Neural cell (in vitro differentiated cells): Measurements from ENCODE around the gene ZNHIT2.

ENCODE experiments used
- EP300 ChIP-seq: fragments of 450-650 bp; conservative IDR thresholded peaks from 2 replicates; pipeline ENCODE4 v1.6.1; 2014; ENCODE audit warnings: antibody characterized with exemption, mild to moderate bottlenecking, moderate library complexity; ENCODE audit not compliant: poor library complexity, severe bottlenecking
- EZH2 ChIP-seq: fragments of 200-600, 300-800 bp; shearing (Covaris generic), sonication (generic); IDR thresholded peaks from 2 replicates; pipeline ENCODE4 v1.6.1; 2014; ENCODE audit warnings: antibody characterized with exemption, low read length, borderline replicate concordance, mild to moderate bottlenecking; ENCODE audit not compliant: insufficient read depth, poor library complexity, severe bottlenecking
- MXI1 ChIP-seq: fragments of 450-650 bp; conservative IDR thresholded peaks from 2 replicates; pipeline ENCODE4 v1.6.1; 2014; ENCODE audit warnings: antibody characterized with exemption, mild to moderate bottlenecking; ENCODE audit not compliant: poor library complexity, severe bottlenecking
- POLR2AphosphoS5 ChIP-seq: IDR thresholded peaks from 2 replicates; pipeline ENCODE4 v1.6.1; 2012
- RAD21 ChIP-seq: fragments of 450-650 bp; conservative IDR thresholded peaks from 2 replicates; pipeline ENCODE4 v1.6.1; 2014; ENCODE audit warnings: antibody characterized with exemption, mild to moderate bottlenecking, moderate library complexity
- SMC3 ChIP-seq: fragments of 450-650 bp; conservative IDR thresholded peaks from 2 replicates; pipeline ENCODE4 v1.6.1; 2014; ENCODE audit warnings: antibody characterized with exemption, mild to moderate bottlenecking, moderate library complexity; ENCODE audit not compliant: poor library complexity
- TAF1 ChIP-seq: IDR thresholded peaks from 2 replicates; pipeline ENCODE4 v1.6.1; 2012; ENCODE audit warnings: low read depth
- TF ChIP-seq, protein P1 (sequence below): fragments of 450-650 bp; IDR thresholded peaks from 2 replicates; pipeline ENCODE4 v1.5.1; 2014; ENCODE audit warnings: antibody characterized with exemption, mild to moderate bottlenecking, moderate library complexity; ENCODE audit not compliant: poor library complexity, severe bottlenecking

DNA sequence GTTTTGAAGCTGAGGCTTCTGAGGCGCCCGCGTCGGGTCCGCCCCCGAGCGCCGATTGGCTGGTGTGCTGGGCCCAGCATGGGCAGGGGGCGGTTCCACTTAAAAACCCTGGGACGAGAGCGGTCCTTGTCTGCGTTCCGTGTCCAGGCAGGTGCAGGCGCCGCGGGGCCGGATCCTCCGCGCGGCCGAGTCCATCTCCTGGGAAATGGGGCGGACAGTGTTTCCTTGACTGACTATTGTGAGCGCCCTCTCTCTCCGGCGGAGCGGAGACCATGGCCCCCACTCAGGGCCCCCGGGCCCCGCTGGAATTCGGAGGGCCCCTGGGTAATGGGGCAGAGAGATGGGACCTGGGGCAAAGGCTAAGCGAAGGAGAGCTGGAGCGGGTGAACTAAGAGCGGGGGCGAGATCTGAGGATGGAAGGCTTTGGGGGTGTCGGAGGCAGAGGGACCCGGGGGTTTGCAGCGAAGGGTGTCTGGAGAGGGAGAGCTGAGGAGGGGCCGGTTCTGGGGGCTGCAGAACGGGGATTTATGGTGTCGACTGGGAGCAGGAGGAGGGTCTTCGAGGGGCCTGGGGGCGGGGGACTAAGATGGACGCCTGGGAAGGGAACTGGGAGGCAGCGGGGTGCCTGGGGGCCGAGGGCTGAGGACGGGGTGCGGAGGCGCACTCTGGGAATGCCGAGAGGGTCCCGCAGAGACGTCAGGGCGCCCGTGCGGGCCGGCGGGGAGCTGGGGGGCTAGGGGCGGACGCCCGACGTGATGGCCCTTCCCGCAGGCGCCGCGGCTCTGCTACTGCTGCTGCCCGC is 5.6 kb downstream of the ZNHIT2 start, which contains the start of gene TM7SF2:
- TF ChIP-seq EZH2 (no peak), TAF1 (peak; percentile 93), POLR2AphosphoS5 (peak; percentile 99), MXI1 (peak; percentile 65), RAD21 (no peak), SMC3 (no peak), EP300 (peak; percentile 36)
- TF ChIP-seq, protein P1, sequence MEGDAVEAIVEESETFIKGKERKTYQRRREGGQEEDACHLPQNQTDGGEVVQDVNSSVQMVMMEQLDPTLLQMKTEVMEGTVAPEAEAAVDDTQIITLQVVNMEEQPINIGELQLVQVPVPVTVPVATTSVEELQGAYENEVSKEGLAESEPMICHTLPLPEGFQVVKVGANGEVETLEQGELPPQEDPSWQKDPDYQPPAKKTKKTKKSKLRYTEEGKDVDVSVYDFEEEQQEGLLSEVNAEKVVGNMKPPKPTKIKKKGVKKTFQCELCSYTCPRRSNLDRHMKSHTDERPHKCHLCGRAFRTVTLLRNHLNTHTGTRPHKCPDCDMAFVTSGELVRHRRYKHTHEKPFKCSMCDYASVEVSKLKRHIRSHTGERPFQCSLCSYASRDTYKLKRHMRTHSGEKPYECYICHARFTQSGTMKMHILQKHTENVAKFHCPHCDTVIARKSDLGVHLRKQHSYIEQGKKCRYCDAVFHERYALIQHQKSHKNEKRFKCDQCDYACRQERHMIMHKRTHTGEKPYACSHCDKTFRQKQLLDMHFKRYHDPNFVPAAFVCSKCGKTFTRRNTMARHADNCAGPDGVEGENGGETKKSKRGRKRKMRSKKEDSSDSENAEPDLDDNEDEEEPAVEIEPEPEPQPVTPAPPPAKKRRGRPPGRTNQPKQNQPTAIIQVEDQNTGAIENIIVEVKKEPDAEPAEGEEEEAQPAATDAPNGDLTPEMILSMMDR = no peak
